T-cell (primary cell): ENCODE measurements around the gene METRN. TPM values are rescaled to one million over a fixed set of nuclear protein-coding genes. Genes with fewer than 3 reads are reported as not detected.

ENCODE experiments used
- ATAC-seq, 4 experiments: fragments of 200-7000 bp in 3 of 4; fragments of 150-1000 bp in 1 of 4; cut with Tn5 transposase; replicated peaks in 1 of 4; 1 replicate in 3 of 4; 2 replicates in 1 of 4; pipeline ENCODE4 v1.10.0; 2021; ENCODE audit warnings: moderate library complexity in 3 of 4, mild to moderate bottlenecking in 2 of 4, moderate number of reproducible peaks in 1 of 4
- CTCF ChIA-PET, 2 donors: fragments of 300-600 bp; sonication (Branson Sonifier 250); formaldehyde crosslinking; loops; one replicate each; lab custom pipeline; 2022; ENCODE audit warnings: antibody characterized with exemption in 2 of 2; lab: Charles Lee
- POLR2A ChIA-PET, 2 donors: fragments of 300-600 bp; sonication (Branson Sonifier 250); formaldehyde crosslinking; loops; one replicate each; lab custom pipeline; 2022; ENCODE audit warnings: antibody characterized with exemption in 2 of 2; lab: Charles Lee
- DNase-seq, 35 experiments: peaks; one replicate each; pipeline versions ENCODE4 v3.0.0 to v3.0.0-alpha.2; 2013 to 2023
- H3K27ac ChIP-seq: one replicate; pipeline ENCODE4 v1.5.1; 2013; ENCODE audit warnings: low read length
- H3K27me3 ChIP-seq, 2 experiments: replicated peaks in 1 of 2; 1 replicate in 1 of 2; 2 replicates in 1 of 2; pipeline versions ENCODE4 v1.6.1 to v1.7.0; 2013; ENCODE audit warnings: low read length in 1 of 2, mixed read lengths in 1 of 2; ENCODE audit not compliant: control insufficient read depth in 2 of 2, insufficient read depth in 2 of 2; ENCODE audit errors: extremely low read depth in 1 of 2
- H3K36me3 ChIP-seq, 2 donors: 1 replicate in 1 of 2; 2 replicates in 1 of 2; pipeline versions ENCODE4 v1.6.1 to v1.7.0; 2013; ENCODE audit warnings: low read length in 1 of 2; ENCODE audit not compliant: control insufficient read depth in 2 of 2, insufficient read depth in 1 of 2; ENCODE audit errors: extremely low read depth in 1 of 2
- H3K4me1 ChIP-seq, 2 experiments: 1 replicate in 1 of 2; 2 replicates in 1 of 2; pipeline versions ENCODE4 v1.6.1 to v1.7.0; 2013; ENCODE audit warnings: low read length in 2 of 2, mixed read lengths in 1 of 2; ENCODE audit not compliant: insufficient read depth in 2 of 2, control insufficient read depth in 1 of 2; ENCODE audit errors: extremely low read depth in 1 of 2
- H3K4me3 ChIP-seq, 2 donors: 1 replicate in 1 of 2; 2 replicates in 1 of 2; pipeline versions ENCODE4 v1.5.1 to v1.7.0; 2013; ENCODE audit warnings: mild to moderate bottlenecking in 2 of 2, low read length in 1 of 2, moderate library complexity in 1 of 2; ENCODE audit not compliant: control insufficient read depth in 1 of 2; ENCODE audit errors: extremely low read depth in 1 of 2
- H3K9me3 ChIP-seq: 2 replicates; pipeline ENCODE4 v1.7.0; 2013
- H3K27ac Mint-ChIP-seq, 2 donors: one replicate each; pipeline ENCODE4 v1.8.0; 2020 to 2021; ENCODE audit warnings: mild to moderate bottlenecking in 2 of 2, mixed read lengths in 2 of 2
- H3K27me3 Mint-ChIP-seq, 2 donors: one replicate each; pipeline ENCODE4 v1.8.0; 2021 to 2022; ENCODE audit warnings: mixed read lengths in 2 of 2
- H3K36me3 Mint-ChIP-seq: one replicate; pipeline ENCODE4 v1.8.0; 2021; ENCODE audit warnings: mixed read lengths
- H3K4me1 Mint-ChIP-seq, 3 donors: one replicate each; pipeline ENCODE4 v1.8.0; 2020 to 2022; ENCODE audit warnings: mixed read lengths in 3 of 3, mild to moderate bottlenecking in 1 of 3
- H3K4me3 Mint-ChIP-seq, 3 donors: one replicate each; pipeline ENCODE4 v1.8.0; 2020 to 2022; ENCODE audit warnings: mild to moderate bottlenecking in 3 of 3, mixed read lengths in 3 of 3, moderate library complexity in 3 of 3
- H3K9me3 Mint-ChIP-seq, 3 donors: one replicate each; pipeline ENCODE4 v1.8.0; 2020 to 2022; ENCODE audit warnings: mixed read lengths in 3 of 3
- WGBS: methylation state at CpG from one replicate; pipeline ENCODE4 v1.1.5; 2013; ENCODE audit warnings: missing lambda C conversion rate; ENCODE audit not compliant: insufficient coverage; 5-methylcytosine and 5-hydroxymethylcytosine counted together
- total RNA-seq, 35 experiments: library from RNA in 6 of 35; stranded (reverse) in 6 of 35; fragments of 120-200 nt in 1 of 35; gene quantifications; one replicate each; pipeline versions ENCODE4 v1.2.1 to v1.2.4 and lab custom pipeline; 2013 to 2026

Gene METRN
- total RNA-seq, 5 donors from 2014 or later (not counting 1 experiment from before 2014, with no cell fraction given) = 4.2 to 18.2 (median 12.0) TPM

DNA sequence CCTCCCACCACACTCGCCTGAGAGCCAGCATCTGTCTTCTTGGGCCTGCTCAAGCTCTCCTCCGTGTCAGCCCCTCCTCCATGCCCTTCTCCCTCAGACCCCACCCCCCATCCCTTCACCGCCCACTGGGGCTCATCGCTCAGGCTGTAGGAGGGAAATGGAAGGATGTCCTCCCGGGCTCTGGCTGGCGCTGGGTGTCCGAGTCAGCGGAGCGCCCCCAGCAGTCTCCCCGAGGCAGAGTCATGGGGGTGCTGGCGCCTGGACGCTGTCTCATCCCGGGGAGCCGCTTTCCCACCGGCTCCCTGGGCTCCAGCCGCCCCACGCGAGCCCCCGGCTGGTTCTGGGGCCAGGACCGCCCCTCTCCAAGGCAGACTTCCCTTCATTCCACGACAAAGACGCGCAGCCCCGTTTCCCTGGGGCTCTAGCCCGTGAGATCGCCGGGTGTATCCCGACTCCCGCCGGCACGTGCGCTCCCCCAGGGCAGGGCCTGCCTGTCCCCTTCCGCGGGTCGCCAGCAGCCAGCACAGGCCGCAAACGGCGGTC lies 5.6 kb downstream of the METRN start:
- Histone ChIP-seq H3K4me3 (peak overlapping the region; percentile 55 to 70), H3K9me3 (no peaks in the 10 kb centered on the region), H3K4me1 (peaks cover 5 to 60% of the 10 kb centered on the region in 2 experiments), H3K27ac (peak overlapping the region; percentile 57), H3K27me3 (peaks cover 0 to 20% of the 10 kb centered on the region in 2 experiments), H3K36me3 (no peaks in the 10 kb centered on the region)
- Mint-ChIP-seq H3K4me1 (peaks cover 21 to 29% (median 27%) of the 10 kb centered on the region in 3 donors), H3K36me3 (no peaks in the 10 kb centered on the region), H3K4me3 (peak overlapping the region; percentile 78 to 83 (median 79)), H3K27ac (peak overlapping the region; percentile 39 to 80), H3K9me3 (no peaks in the 10 kb centered on the region), H3K27me3 (peaks cover 3 to 4% of the 10 kb centered on the region in 2 donors)
- ATAC-seq = peak; percentile 13 to 26 (median 18)
- ChIA-PET CTCF (interaction anchor here in 1 of 2 donors (0.6 to 2.0 kb wide), 3 partner anchors 8 to 368 kb away, joined by 3 to 6 read pairs (median 5); partner anchors contain the start of gene AXIN1), POLR2A (no interaction called here)
- peak in 10 of 35 experiments; percentile 21 to 63 (median 32) for DNase-seq
- WGBS = under 1% methylated on average over 35 of the region's 38 CpGs

DNA sequence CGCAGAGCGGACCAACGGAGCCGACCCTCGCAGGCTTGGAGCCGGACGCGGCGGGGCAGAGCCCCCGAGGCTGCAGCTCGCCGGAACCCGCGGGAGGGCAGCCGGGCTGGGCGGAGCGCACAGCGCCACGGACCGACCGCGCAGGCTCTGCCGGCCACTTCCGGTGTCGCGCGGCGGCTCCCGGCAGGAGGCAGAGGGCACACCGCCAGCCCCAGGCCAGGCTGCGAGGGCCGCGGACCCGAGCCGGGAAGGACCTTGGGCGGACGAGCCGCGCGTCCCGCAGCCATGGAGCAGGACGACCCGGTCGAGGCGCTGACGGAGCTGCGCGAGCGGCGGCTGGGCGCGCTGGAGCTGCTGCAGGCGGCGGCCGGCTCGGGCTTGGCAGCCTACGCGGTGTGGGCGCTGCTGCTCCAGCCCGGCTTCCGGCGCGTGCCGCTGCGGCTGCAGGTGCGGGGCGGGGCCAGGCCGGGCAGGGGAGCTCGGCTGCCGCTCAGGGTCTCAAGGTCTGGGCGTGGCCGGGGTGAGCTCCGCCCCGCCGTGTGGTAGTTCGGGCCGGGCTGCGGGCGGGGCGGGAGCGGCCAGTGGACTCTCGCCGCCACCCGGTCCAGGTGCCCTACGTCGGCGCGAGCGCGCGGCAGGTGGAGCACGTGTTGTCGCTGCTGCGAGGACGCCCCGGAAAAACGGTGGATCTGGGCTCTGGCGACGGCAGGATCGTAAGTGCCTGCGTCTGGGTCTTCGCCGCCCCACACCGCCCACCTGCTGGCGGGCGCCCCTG lies 6.3 kb downstream of the METRN start, which contains the start of gene ANTKMT:
Gene ANTKMT, plus strand, starts transcription at position 157 of the 775 bp plus-strand sequence. Its CDS starts 129 bp downstream, at position 286.
- H3K4me3 Mint-ChIP-seq = peak within 1 kb of the TSS; percentile 78 to 83 (median 79)
- peaks cover 18 to 27% (median 23%) of the 10 kb centered on the region in 3 donors for H3K4me1 Mint-ChIP-seq
- peaks cover 5 to 60% of the 10 kb centered on the region in 2 experiments for H3K4me1 ChIP-seq
- H3K36me3 Mint-ChIP-seq = no peaks in the 10 kb centered on the region
- ChIA-PET CTCF (interaction anchor here in 1 of 2 donors (2.0 kb wide), 1 partner anchor 9 kb away, joined by 5 read pairs; no protein-coding TSS in a partner anchor), POLR2A (interaction anchor here in 1 of 2 donors (0.6 kb wide), 1 partner anchor 249 kb away, joined by 3 read pairs; no protein-coding TSS in a partner anchor)
- peaks cover 0 to 16% of the 10 kb centered on the region in 2 experiments for H3K27me3 ChIP-seq
- peak within 1 kb of the TSS; percentile 69 for H3K27ac ChIP-seq
- DNase-seq (peak; percentile 44 to 84 (median 61)), ATAC-seq (peak; percentile 71 to 80 (median 74))
- H3K27ac Mint-ChIP-seq = peak within 1 kb of the TSS; percentile 39 to 80
- WGBS = 1% methylated on average over 106 of the region's 106 CpGs
- H3K4me3 ChIP-seq = peak within 1 kb of the TSS; percentile 55 to 70
- H3K9me3 ChIP-seq = no peaks in the 10 kb centered on the region
- H3K27me3 Mint-ChIP-seq = peaks cover 3% of the 10 kb centered on the region in 2 donors
- H3K9me3 Mint-ChIP-seq = no peaks in the 10 kb centered on the region
- no peaks in the 10 kb centered on the region for H3K36me3 ChIP-seq

DNA sequence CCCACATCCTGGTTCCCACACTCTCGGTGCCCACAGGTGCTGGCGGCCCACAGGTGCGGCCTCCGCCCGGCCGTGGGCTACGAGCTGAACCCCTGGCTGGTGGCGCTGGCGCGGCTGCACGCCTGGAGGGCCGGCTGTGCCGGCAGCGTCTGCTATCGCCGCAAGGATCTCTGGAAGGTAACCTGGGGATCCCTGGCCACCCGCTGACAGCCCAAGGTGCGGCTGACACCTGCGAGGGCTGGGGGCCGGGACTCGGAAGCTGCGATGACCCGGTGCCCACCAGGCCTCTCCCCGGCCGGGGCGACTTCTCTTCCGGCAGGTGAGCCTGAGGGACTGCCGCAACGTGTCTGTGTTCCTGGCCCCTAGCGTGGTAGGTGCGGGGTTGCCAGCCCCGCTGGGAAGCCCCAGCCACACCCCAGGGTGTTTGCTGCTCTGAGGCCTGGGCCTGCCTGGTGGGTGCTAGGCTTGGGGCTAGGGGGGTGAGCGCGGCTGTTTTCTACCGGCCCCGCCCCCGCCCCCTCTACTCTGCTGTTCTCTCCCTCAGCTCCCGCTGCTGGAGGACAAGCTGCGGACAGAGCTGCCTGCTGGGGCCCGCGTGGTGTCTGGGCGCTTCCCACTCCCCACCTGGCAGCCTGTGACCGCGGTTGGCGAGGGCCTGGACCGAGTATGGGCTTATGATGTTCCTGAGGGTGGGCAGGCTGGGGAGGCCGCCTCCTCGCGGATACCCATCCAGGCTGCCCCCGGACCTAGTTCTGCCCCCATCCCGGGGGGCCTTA lies 7.0 kb downstream of the METRN start:
- DNase-seq = peak in 12 of 35 experiments; percentile 14 to 66 (median 34)
- POLR2A ChIA-PET = interaction anchor here in 1 of 2 donors (0.6 kb wide), 1 partner anchor 248 kb away, joined by 3 read pairs; no protein-coding TSS in a partner anchor
- 29% methylated on average over 37 of the region's 51 CpGs for WGBS
- no peaks in the 10 kb centered on the region for H3K36me3 ChIP-seq
- peak overlapping the region; percentile 18 to 36 for H3K4me3 ChIP-seq
- H3K4me1 ChIP-seq = peaks cover 5 to 58% of the 10 kb centered on the region in 2 experiments
- Mint-ChIP-seq H3K4me3 (peak overlapping the region; percentile 46 to 64 (median 63)), H3K4me1 (peaks cover 19 to 26% (median 20%) of the 10 kb centered on the region in 3 donors), H3K9me3 (no peaks in the 10 kb centered on the region), H3K27ac (no peak overlapping the region), H3K27me3 (no peaks in the 10 kb centered on the region), H3K36me3 (no peaks in the 10 kb centered on the region)
- CTCF ChIA-PET = interaction anchor here in 1 of 2 donors (2.0 kb wide), 1 partner anchor 10 kb away, joined by 5 read pairs; no protein-coding TSS in a partner anchor
- ATAC-seq = peak in 2 of 4 experiments; percentile 27 to 48
- H3K27me3 ChIP-seq = peaks cover 0 to 12% of the 10 kb centered on the region in 2 experiments
- no peaks in the 10 kb centered on the region for H3K9me3 ChIP-seq
- H3K27ac ChIP-seq = peak overlapping the region; percentile 69

DNA sequence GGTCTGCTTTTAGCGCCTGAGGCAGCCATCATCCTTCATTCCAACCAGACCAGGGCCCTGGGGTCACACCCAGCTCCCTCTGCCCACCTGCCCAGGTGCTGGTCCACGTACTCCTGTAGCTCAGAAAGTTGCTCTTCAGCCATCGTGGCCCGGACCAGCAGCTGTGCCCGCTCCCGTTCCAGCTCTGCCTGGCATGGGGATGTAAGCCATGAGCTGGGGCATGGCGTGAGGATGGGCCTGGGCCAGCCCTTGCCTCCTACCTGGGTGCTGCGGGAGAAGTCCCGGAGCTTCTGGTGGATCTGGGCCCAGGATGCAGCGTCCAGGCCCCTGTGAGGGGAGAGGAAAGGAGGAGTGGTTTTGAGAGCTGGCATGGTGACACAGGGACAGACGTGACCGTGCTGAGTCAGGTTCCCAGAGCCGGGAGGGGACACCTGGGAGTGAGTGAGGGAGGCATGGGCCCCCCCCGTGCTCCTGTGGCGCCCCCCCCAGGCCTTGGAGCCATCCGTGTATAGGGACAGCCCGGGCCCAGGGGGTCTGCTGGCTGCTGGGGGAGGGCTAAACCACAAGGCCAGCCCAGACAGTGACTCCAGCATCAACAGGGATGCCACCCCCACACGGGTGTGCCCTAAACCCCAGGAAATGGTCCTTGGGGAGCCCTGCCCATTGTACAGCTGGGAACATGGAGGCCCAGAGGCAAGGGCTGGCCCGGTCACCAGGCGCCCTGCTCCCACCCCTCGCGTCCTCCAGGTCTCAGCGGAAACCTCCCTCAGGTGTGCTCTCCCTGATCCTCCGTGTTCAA lies 8.1 kb downstream of the METRN start:
- POLR2A ChIA-PET = no interaction called here
- ATAC-seq = no peak
- H3K27me3 Mint-ChIP-seq = no peaks in the 10 kb centered on the region
- Histone ChIP-seq H3K27ac (peak overlapping the region; percentile 69), H3K27me3 (peaks cover 0 to 8% of the 10 kb centered on the region in 2 experiments), H3K4me1 (peaks cover 5 to 66% of the 10 kb centered on the region in 2 experiments), H3K36me3 (no peaks in the 10 kb centered on the region), H3K9me3 (no peaks in the 10 kb centered on the region), H3K4me3 (no peak overlapping the region)
- peak overlapping the region; percentile 24 to 64 (median 25) for H3K4me3 Mint-ChIP-seq
- CTCF ChIA-PET = no interaction called here
- H3K27ac Mint-ChIP-seq = peak overlapping the region in 1 of 2 donors; percentile 43
- 89% methylated on average over 20 of the region's 24 CpGs for WGBS
- DNase-seq = no peak
- H3K36me3 Mint-ChIP-seq = no peaks in the 10 kb centered on the region
- H3K4me1 Mint-ChIP-seq = peaks cover 19 to 26% (median 20%) of the 10 kb centered on the region in 3 donors
- H3K9me3 Mint-ChIP-seq = no peaks in the 10 kb centered on the region

DNA sequence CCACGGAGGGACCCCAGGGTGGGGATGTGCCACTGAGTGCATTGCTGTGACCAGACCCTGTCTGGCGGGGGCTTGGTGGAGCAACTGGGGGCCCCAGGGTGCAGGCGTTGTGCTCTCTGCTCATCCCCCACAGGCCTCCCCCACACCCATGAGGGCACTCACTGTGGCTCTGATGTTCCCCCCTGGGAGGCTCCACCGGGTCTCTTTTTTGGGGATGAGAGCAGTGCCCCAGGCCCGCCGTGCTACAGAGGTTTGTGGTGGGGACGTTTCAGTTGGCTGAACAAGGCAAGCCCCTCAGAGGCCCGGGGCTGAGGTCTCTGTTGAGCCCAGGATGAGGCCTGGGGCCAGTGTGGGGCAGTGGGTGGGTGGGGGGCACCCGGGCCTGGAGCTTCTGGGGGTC lies 8.8 kb downstream of the METRN start:
- CTCF ChIA-PET = no interaction called here
- Mint-ChIP-seq H3K4me3 (peak overlapping the region in 1 of 3 donors; percentile 25), H3K27ac (no peak overlapping the region)

More for the DNA sequence above, 8.8 kb downstream of the METRN start:
- no peaks in the 10 kb centered on the region for H3K9me3 Mint-ChIP-seq
- DNase-seq (no peak), ATAC-seq (no peak)
- H3K36me3 Mint-ChIP-seq = no peaks in the 10 kb centered on the region
- POLR2A ChIA-PET = no interaction called here
- H3K4me1 Mint-ChIP-seq = peaks cover 19 to 28% (median 20%) of the 10 kb centered on the region in 3 donors
- Histone ChIP-seq H3K27ac (no peak overlapping the region), H3K4me1 (peaks cover 5 to 67% of the 10 kb centered on the region in 2 experiments), H3K9me3 (no peaks in the 10 kb centered on the region), H3K27me3 (peaks cover 0 to 3% of the 10 kb centered on the region in 2 experiments), H3K4me3 (no peak overlapping the region), H3K36me3 (no peaks in the 10 kb centered on the region)
- WGBS = 89% methylated on average over 6 of the region's 9 CpGs
- H3K27me3 Mint-ChIP-seq = no peaks in the 10 kb centered on the region
